Measurements from ENCODE around the gene ST6GAL2. TPM values are rescaled to one million over a fixed set of nuclear protein-coding genes. Genes with fewer than 3 reads are reported as not detected.
A peak's percentile ranks its signal among the peaks of the same experiment; 100 is the strongest.

ST6GAL2 gene
- total and polyA plus RNA-seq, 2 experiments from 2014 or later, result 0.46 to 0.57 TPM

GRCh38 chr2:106843910-106844250 is 42.1 kb downstream of the ST6GAL2 start:
- TF ChIP-seq CTCF (IDR thresholded peaks at IDR 0.05; ENCODE audit: low read depth, low read length), result no peak
- Histone ChIP-seq H3K4me3 (no peak overlapping the region), H3K4me1 (ENCODE audit: low read depth) (no peaks in the 10 kb centered on the region), H3K36me3 (no peaks in the 10 kb centered on the region), H3K27me3 (no peaks in the 10 kb centered on the region), H3K27ac (no peak overlapping the region), H3K9me3 (ENCODE audit: low read depth) (no peaks in the 10 kb centered on the region)
- no peak for DNase-seq (ENCODE audit: low read depth in 1 of 2, low spot score in 1 of 2)

GRCh38 chr2:106843001-106843909 is 42.7 kb downstream of the ST6GAL2 start:
- DNase-seq (ENCODE audit: low read depth in 1 of 2, low spot score in 1 of 2), result no peak
- TF ChIP-seq CTCF (IDR thresholded peaks at IDR 0.05; ENCODE audit: low read depth, low read length), result no peak

GRCh38 chr2:106841886-106842645 is 43.9 kb downstream of the ST6GAL2 start:
- no peak for DNase-seq (ENCODE audit: low read depth in 1 of 2, low spot score in 1 of 2)
- no peaks in the 10 kb centered on the region for H3K36me3 ChIP-seq
- no peak overlapping the region for H3K4me3 ChIP-seq
- H3K27me3 ChIP-seq, result no peaks in the 10 kb centered on the region
- H3K27ac ChIP-seq, result no peak overlapping the region
- H3K4me1 ChIP-seq (ENCODE audit: low read depth), result no peaks in the 10 kb centered on the region
- TF ChIP-seq CTCF (IDR thresholded peaks at IDR 0.05; ENCODE audit: low read depth, low read length), result no peak
- no peaks in the 10 kb centered on the region for H3K9me3 ChIP-seq (ENCODE audit: low read depth)

More at GRCh38 chr2:106843001-106843909, 42.7 kb downstream of the ST6GAL2 start:
- no peak overlapping the region for H3K4me3 ChIP-seq
- no peaks in the 10 kb centered on the region for H3K4me1 ChIP-seq (ENCODE audit: low read depth)
- H3K27me3 ChIP-seq, result no peaks in the 10 kb centered on the region
- no peaks in the 10 kb centered on the region for H3K9me3 ChIP-seq (ENCODE audit: low read depth)
- no peaks in the 10 kb centered on the region for H3K36me3 ChIP-seq
- no peak overlapping the region for H3K27ac ChIP-seq

GRCh38 chr2:106840818-106841217 is 45.1 kb downstream of the ST6GAL2 start:
- no peak for DNase-seq (ENCODE audit: low read depth in 1 of 2, low spot score in 1 of 2)
- no peaks in the 10 kb centered on the region for H3K9me3 ChIP-seq (ENCODE audit: low read depth)
- no peaks in the 10 kb centered on the region for H3K36me3 ChIP-seq
- no peak for TF ChIP-seq CTCF (IDR thresholded peaks at IDR 0.05; ENCODE audit: low read depth, low read length)
- H3K4me1 ChIP-seq (ENCODE audit: low read depth), result no peaks in the 10 kb centered on the region
- no peak overlapping the region for H3K27ac ChIP-seq
- no peak overlapping the region for H3K4me3 ChIP-seq
- no peaks in the 10 kb centered on the region for H3K27me3 ChIP-seq

- H3K27me3 ChIP-seq, result no peaks in the 10 kb centered on the region
- peak; percentile 21 for TF ChIP-seq CTCF (IDR thresholded peaks at IDR 0.05; ENCODE audit: low read depth, low read length)
- no peaks in the 10 kb centered on the region for H3K4me1 ChIP-seq (ENCODE audit: low read depth)
- DNase-seq (ENCODE audit: low read depth in 1 of 2, low spot score in 1 of 2), result peak in 1 of 2 donors; percentile 83
- H3K9me3 ChIP-seq (ENCODE audit: low read depth), result no peaks in the 10 kb centered on the region
- no peak overlapping the region for H3K27ac ChIP-seq
- H3K4me3 ChIP-seq, result no peak overlapping the region
- H3K36me3 ChIP-seq, result no peaks in the 10 kb centered on the region
These were observed 45.9 kb downstream of the ST6GAL2 start for GRCh38 chr2:106839849-106840595.
